ENCODE results near the gene FRZB. TPM values are rescaled to one million over a fixed set of nuclear protein-coding genes. Genes with fewer than 3 reads are reported as not detected.

FRZB gene
- total and polyA plus RNA-seq, 12 donors, result 0.30 to 2.5 (median 1.6) TPM

- Histone ChIP-seq H3K4me3 (no peak overlapping the region), H3K27ac (no peak overlapping the region), H3K4me1 (replicated peaks in 1 of 2) (no peaks in the 10 kb centered on the region), H3K36me3 (replicated peaks in 1 of 2) (no peaks in the 10 kb centered on the region), H3K9me3 (replicated peaks in 1 of 3) (peaks cover 0 to 4% (median 0%) of the 10 kb centered on the region in 3 donors), H3K27me3 (no peaks in the 10 kb centered on the region)
- TF ChIP-seq POLR2A (IDR thresholded peaks at IDR 0.05) (no peak), CTCF (IDR thresholded peaks at IDR 0.05) (no peak)
- intact Hi-C loops (cut with DNase I), result no loop called here
- 61 to 75% (median 67%) methylated on average over 3 of the region's 3 CpGs for WGBS, 4 donors
- DNase-seq, result no peak
Observed at GRCh38 chr2:182810087-182810486, 56.4 kb downstream of the FRZB start.

GRCh38 chr2:182807319-182807718 lies 59.1 kb downstream of the FRZB start:
- peaks cover 0 to 4% (median 0%) of the 10 kb centered on the region in 3 donors for H3K9me3 ChIP-seq (replicated peaks in 1 of 3)
- no peaks in the 10 kb centered on the region for H3K27me3 ChIP-seq
- 40 to 56% (median 51%) methylated on average over 3 of the region's 3 CpGs for whole genome bisulfite sequencing, 4 donors
- H3K36me3 ChIP-seq (replicated peaks in 1 of 2), result no peaks in the 10 kb centered on the region
- no peak overlapping the region for H3K4me3 ChIP-seq
- TF ChIP-seq POLR2A (IDR thresholded peaks at IDR 0.05) (no peak), CTCF (IDR thresholded peaks at IDR 0.05) (no peak)
- H3K4me1 ChIP-seq (replicated peaks in 1 of 2), result no peaks in the 10 kb centered on the region
- no peak for DNase-seq
- H3K27ac ChIP-seq, result no peak overlapping the region
- intact Hi-C loops (cut with DNase I), result no loop called here

- intact Hi-C loops (cut with DNase I), result no loop called here
- 83 to 91% (median 87%) methylated on average over 5 of the region's 5 CpGs for WGBS, 4 donors
Observed at GRCh38 chr2:182804128-182804527, 62.3 kb downstream of the FRZB start.

GRCh38 chr2:182798736-182799135 lies 67.7 kb downstream of the FRZB start:
- H3K36me3 ChIP-seq (replicated peaks in 1 of 2), result no peaks in the 10 kb centered on the region
- H3K4me1 ChIP-seq (replicated peaks in 1 of 2), result no peaks in the 10 kb centered on the region
- WGBS, 4 donors, result 77 to 84% (median 78%) methylated on average over 2 of the region's 2 CpGs
- TF ChIP-seq CTCF (IDR thresholded peaks at IDR 0.05) (no peak), POLR2A (IDR thresholded peaks at IDR 0.05) (no peak)
- no peak overlapping the region for H3K4me3 ChIP-seq
- no peaks in the 10 kb centered on the region for H3K27me3 ChIP-seq
- no peak for DNase-seq
- no peak overlapping the region for H3K27ac ChIP-seq
- intact Hi-C loops (cut with DNase I), result no loop called here
- no peaks in the 10 kb centered on the region for H3K9me3 ChIP-seq (replicated peaks in 1 of 3)

More at GRCh38 chr2:182804128-182804527, 62.3 kb downstream of the FRZB start:
- no peak for TF ChIP-seq CTCF (IDR thresholded peaks at IDR 0.05)
- no peak for TF ChIP-seq POLR2A (IDR thresholded peaks at IDR 0.05)
- H3K4me3 ChIP-seq, result no peak overlapping the region
- no peaks in the 10 kb centered on the region for H3K27me3 ChIP-seq
- H3K36me3 ChIP-seq (replicated peaks in 1 of 2), result no peaks in the 10 kb centered on the region
- no peak overlapping the region for H3K27ac ChIP-seq
- H3K9me3 ChIP-seq (replicated peaks in 1 of 3), result no peaks in the 10 kb centered on the region
- no peaks in the 10 kb centered on the region for H3K4me1 ChIP-seq (replicated peaks in 1 of 2)
- no peak for DNase-seq

Data from adrenal gland (tissue), 12 donors.